ENCODE data around the gene CCL18. TPM values are rescaled to one million over a fixed set of nuclear protein-coding genes. Genes with fewer than 3 reads are reported as not detected.

Gene CCL18
- total and polyA plus RNA-seq, 10 of the 15 experiments (the other 5 are each of a cell fraction or from before 2014, with no cell fraction given), result 0.26 TPM; not detected in 9

- no peak for TF ChIP-seq HDGF (IDR thresholded peaks at IDR 0.05)
- TF ChIP-seq RUNX3 (IDR thresholded peaks at IDR 0.05; ENCODE audit: low read length), result peak; percentile 92
- peak; percentile 99 for TF ChIP-seq ZBED1 (IDR thresholded peaks at IDR 0.05; ENCODE audit: borderline replicate concordance)
- TF ChIP-seq BRCA1 (IDR thresholded peaks at IDR 0.05; ENCODE audit: low read depth, low read length), result no peak
- TF ChIP-seq CTCF (IDR thresholded peaks at IDR 0.05 in 2 of 3, conservative IDR thresholded peaks at IDR 0.05 in 1 of 3; ENCODE audit: control insufficient read depth in 2 of 3, extremely low read depth in 1 of 3, insufficient read depth in 1 of 3, low read depth in 3 of 3, low read length in 3 of 3), result no peak
- peak; percentile 92 for TF ChIP-seq CUX1 (IDR thresholded peaks at IDR 0.05; ENCODE audit: insufficient replicate concordance, low read depth, low read length)
- peak; percentile 99 for TF ChIP-seq IKZF1 (conservative IDR thresholded peaks at IDR 0.05)
- 0 out of 4 replicates have a peak, but pooled peaks of 1 of the 2 experiments have one; percentile 34 for TF ChIP-seq SRF (IDR thresholded peaks at IDR 0.05; ENCODE audit: low read depth in 2 of 2, low read length in 2 of 2)
- no peak for TF ChIP-seq BCLAF1 (IDR thresholded peaks at IDR 0.05)
- TF ChIP-seq EED (IDR thresholded peaks at IDR 0.05; ENCODE audit: low read depth), result peak; percentile 99
- TF ChIP-seq TAF1 (IDR thresholded peaks at IDR 0.05; ENCODE audit: borderline replicate concordance, low read depth, low read length), result peak; percentile 56
- peak; percentile 98 for TF ChIP-seq NBN (IDR thresholded peaks at IDR 0.05)
- no peak for TF ChIP-seq SMARCA5 (IDR thresholded peaks at IDR 0.05)
- peak; percentile 79 for TF ChIP-seq STAT3 (IDR thresholded peaks at IDR 0.05; ENCODE audit: low read depth, low read length)
- TF ChIP-seq GABPA (IDR thresholded peaks at IDR 0.05; ENCODE audit: low read depth), result peak; percentile 74
- TF ChIP-seq POLR2AphosphoS5 (IDR thresholded peaks at IDR 0.05; ENCODE audit: low read length), result peak; percentile 97
- peak; percentile 35; the same call in 1 of the 2 replicates for TF ChIP-seq USF2 (IDR thresholded peaks at IDR 0.05; ENCODE audit: borderline replicate concordance, low read depth, low read length)
- no peak for TF ChIP-seq HCFC1 (IDR thresholded peaks at IDR 0.05; ENCODE audit: low read length)
- peak; percentile 99 for TF ChIP-seq ATF7 (IDR thresholded peaks at IDR 0.05; ENCODE audit: low read depth)
- no peak for TF ChIP-seq YBX1 (IDR thresholded peaks at IDR 0.05)
These were observed 26.1 kb downstream of the CCL18 start, which contains the start of gene CCL3 (continued) for GRCh38 chr17:36089888-36090836.

Data from GM12878 (cell line).